GM12874 (cell line): ENCODE measurements around the gene LRRC74B.

Experiments used
- CTCF ChIP-seq: IDR thresholded peaks from 2 replicates; pipeline ENCODE4 v1.5.1; 2011; ENCODE audit warnings: low read depth, mild to moderate bottlenecking, control low read depth, low read length, moderate library complexity; ENCODE audit not compliant: insufficient read depth

Gene LRRC74B

GRCh38 chr22:21080435-21081137 is 34.8 kb downstream of the LRRC74B start:
- TF ChIP-seq CTCF, result no peak

- TF ChIP-seq CTCF, result no peak
Observed at GRCh38 chr22:21082248-21082647, 36.5 kb downstream of the LRRC74B start.

DNA sequence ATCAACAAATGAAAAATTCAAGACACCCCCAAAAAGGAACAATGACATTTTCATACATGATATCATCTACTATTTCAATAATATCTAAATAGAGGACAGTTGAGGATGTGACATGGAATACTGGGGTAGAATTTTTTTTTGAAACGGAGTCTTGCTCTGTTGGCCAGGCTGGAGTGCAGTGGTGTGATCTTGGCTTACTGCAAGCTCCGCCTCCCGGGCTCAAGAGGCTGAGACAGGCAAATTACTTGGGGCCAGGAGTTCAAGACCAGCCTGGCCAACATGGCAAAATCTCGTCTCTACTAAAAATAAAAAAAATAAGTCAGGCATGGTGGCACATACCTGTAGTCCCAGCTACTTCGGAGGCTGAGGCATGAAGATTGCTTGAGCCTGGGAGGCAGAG is 41.4 kb downstream of the LRRC74B start:
- no peak for TF ChIP-seq CTCF

- no peak for TF ChIP-seq CTCF
Observed at GRCh38 chr22:21092797-21093554, 47.2 kb downstream of the LRRC74B start.

DNA sequence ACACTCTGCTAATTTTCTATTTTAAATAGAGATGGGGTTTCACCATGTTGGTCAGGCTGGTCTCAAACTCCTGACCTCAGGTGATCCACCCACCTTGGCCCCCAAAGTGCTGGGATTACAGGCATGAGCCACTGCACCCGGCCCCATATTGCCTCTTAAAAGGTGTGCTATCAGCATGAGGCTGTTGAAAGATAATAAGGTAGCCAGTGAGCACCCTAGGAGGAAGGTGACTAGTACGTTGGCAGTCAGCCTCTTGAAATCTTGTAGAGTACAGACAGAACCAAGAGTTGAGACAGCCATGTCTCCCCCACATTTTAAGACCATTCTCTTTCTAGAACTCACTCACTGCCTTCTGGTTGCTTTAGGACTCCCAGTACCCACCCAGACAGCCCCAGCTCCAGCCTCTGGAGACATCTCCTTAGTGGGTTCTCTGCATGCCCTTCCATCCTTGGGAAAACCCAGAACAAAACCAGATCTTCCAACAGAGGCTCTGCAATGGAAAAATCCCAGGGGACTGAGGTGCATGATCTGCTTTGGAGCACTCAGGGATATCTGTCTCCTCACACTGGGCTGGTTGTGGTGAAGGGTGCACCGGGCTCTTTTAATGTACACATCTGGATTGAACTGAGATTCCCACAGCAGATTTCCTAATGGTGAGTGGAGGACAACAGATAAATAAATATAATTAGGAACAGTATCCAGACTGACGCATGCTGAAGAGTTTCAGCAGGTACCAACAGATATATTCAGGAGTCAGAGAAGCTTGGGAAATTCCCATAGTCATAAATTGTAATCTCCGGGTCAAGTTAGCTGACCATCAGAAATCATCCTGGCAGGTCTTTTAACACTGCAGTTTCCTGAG is 49.4 kb downstream of the LRRC74B start:
- no peak for TF ChIP-seq CTCF

DNA sequence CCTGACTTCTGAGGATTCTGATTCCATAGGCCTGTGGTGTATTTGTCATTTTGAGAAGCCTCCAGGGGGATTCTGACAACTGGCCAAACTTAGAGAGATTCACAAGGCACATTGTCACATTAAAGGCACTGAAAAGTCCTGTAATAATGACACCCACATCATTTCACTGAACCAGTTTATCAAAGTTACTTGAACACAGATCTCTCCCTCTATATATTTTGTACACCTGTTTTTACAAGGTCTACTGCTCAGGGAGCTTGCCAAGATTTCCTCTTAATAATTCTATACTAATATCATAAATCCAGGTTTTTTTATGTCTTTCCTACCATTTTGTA is 50.0 kb downstream of the LRRC74B start:
- TF ChIP-seq CTCF, result no peak

- TF ChIP-seq CTCF, result no peak
Observed at GRCh38 chr22:21098099-21098671, 52.4 kb downstream of the LRRC74B start.
